Measurements from ENCODE around the gene TMPRSS7.

GRCh38 chr3:112027142-112027541 is 7.4 kb upstream of the TMPRSS7 start:
- TF ChIP-seq CTCF (IDR thresholded peaks at IDR 0.05) = no peak
- no peak for TF ChIP-seq POLR2AphosphoS5 (IDR thresholded peaks at IDR 0.05)
- TF ChIP-seq POLR2A (IDR thresholded peaks at IDR 0.05) = no peak
